ENCODE results near the gene TMEM30B. TPM values are rescaled to one million over a fixed set of nuclear protein-coding genes. Genes with fewer than 3 reads are reported as not detected.

TMEM30B gene
- total RNA-seq, 2 experiments from 2014 or later = 1.7 to 1.8 TPM

DNA sequence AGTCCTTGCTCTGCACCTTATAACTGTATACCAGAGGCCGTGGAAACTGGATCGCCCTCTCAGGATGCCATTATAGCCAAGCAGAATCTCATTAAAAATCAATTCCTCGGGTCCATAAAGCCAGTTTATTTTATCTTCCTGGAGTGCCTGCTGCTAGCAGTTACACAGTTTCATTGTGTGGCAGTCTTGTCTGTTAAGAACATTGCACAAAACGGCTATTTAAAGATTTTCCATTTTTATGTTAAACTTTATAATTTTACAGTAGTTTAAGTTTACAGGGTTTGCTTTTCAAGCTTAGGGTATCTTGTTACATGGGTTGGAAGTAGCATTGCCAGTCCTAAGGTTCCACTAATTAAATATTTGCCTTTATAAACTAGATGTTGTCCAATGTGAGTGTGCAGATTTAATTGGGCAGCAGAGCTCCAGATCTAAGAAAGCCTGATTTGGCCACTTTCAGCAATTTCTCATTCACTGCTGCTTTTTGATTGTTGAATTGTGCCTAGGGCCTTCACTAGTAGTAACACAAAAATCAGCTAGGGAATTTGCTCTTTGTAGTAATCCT is 17.0 kb downstream of the TMEM30B start:
- peaks cover 35% of the 10 kb centered on the region for H3K27me3 Mint-ChIP-seq
- no peak for DNase-seq
- H3K4me3 Mint-ChIP-seq = no peak overlapping the region
- H3K27ac Mint-ChIP-seq = no peak overlapping the region
- no peaks in the 10 kb centered on the region for H3K9me3 Mint-ChIP-seq
- H3K4me1 Mint-ChIP-seq (ENCODE audit: low read depth) = no peaks in the 10 kb centered on the region
- TF ChIP-seq, protein P1, sequence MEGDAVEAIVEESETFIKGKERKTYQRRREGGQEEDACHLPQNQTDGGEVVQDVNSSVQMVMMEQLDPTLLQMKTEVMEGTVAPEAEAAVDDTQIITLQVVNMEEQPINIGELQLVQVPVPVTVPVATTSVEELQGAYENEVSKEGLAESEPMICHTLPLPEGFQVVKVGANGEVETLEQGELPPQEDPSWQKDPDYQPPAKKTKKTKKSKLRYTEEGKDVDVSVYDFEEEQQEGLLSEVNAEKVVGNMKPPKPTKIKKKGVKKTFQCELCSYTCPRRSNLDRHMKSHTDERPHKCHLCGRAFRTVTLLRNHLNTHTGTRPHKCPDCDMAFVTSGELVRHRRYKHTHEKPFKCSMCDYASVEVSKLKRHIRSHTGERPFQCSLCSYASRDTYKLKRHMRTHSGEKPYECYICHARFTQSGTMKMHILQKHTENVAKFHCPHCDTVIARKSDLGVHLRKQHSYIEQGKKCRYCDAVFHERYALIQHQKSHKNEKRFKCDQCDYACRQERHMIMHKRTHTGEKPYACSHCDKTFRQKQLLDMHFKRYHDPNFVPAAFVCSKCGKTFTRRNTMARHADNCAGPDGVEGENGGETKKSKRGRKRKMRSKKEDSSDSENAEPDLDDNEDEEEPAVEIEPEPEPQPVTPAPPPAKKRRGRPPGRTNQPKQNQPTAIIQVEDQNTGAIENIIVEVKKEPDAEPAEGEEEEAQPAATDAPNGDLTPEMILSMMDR (IDR thresholded peaks at IDR 0.05) = no peak
- intact Hi-C loops (cut with micrococcal nuclease) = no loop called here
- ATAC-seq = no peak
- H3K36me3 Mint-ChIP-seq (ENCODE audit: low read depth) = no peaks in the 10 kb centered on the region
- ChIA-PET CTCF (interaction anchor here (1.4 to 4.1 kb wide), 3 partner anchors 12 to 573 kb away, joined by 5 to 28 read pairs (median 7); partner anchors contain the start of gene TMEM30B), POLR2A (no interaction called here)

DNA sequence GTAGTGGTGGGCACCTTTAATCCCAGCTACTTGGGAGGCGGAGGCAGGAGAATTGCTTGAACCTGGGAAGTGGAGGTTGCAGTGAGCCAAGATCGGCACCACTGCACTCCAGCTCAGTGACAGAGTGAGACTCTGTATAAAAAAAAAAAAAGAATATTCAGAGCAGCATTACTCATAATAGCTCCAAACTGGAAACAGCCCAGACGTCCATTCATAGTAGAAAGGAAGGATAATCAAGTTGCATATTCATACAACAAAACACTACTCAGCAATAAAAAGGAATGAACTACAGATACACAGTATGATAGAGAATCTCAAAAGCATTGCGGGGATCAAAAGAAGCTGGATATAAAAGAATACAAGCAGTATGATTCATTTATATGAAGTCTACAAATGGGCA is 19.1 kb downstream of the TMEM30B start:
- POLR2A ChIA-PET = no interaction called here
- CTCF ChIA-PET = interaction anchor here (0.8 to 4.1 kb wide), 5 partner anchors 10 to 864 kb away, joined by 3 to 28 read pairs (median 3); partner anchors contain the start of gene TMEM30B
- H3K9me3 Mint-ChIP-seq = no peaks in the 10 kb centered on the region
- H3K4me3 Mint-ChIP-seq = no peak overlapping the region
- TF ChIP-seq, protein P1 (IDR thresholded peaks at IDR 0.05) = no peak
- H3K27me3 Mint-ChIP-seq = peaks cover 28% of the 10 kb centered on the region
- H3K4me1 Mint-ChIP-seq (ENCODE audit: low read depth) = no peaks in the 10 kb centered on the region
- intact Hi-C loops (cut with micrococcal nuclease) = no loop called here
- ATAC-seq (no peak), DNase-seq (no peak)
- no peak overlapping the region for H3K27ac Mint-ChIP-seq
- no peaks in the 10 kb centered on the region for H3K36me3 Mint-ChIP-seq (ENCODE audit: low read depth)

DNA sequence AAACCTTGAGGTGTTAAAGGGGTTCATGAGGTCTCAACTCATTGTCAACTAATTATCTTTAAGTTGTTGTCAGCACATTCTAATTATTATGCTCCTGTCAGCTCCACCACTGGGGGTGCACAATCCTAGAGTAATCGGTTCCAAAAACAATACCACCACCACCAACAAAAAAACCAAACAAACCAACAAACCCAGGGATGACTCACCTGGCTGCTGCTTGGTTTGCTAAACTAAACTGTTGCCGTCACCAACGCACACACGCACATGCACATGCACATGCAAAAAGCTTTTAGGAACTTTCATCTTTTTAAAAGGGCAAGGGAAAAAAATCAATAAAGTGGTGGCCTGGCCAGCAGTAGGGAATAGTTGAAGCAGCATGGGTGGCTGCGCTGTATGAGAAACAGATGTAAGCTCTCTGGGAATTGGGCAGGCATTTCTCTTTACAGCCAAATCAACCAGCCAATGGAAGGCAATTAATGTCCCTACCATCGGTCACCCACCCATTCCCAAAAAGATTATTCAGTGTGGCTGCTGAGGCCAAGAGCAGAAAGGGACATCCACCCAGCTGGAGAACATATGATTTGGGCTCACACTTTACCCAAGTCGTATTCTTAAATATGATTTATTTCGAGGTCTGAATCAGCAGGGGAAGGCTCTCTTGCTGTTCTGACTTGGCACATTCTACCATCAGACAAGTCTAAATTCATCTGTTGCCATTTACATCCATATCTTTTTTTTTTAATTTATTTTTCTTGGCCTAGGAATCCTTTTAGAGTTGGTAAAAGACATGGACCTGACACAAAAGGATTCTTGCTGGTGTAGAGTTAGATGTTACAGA is 20.0 kb downstream of the TMEM30B start:
- peaks cover 23% of the 10 kb centered on the region for H3K27me3 Mint-ChIP-seq
- no peaks in the 10 kb centered on the region for H3K9me3 Mint-ChIP-seq
- no peaks in the 10 kb centered on the region for H3K36me3 Mint-ChIP-seq (ENCODE audit: low read depth)
- DNase-seq (peak; percentile 9), ATAC-seq (no peak)
- no peak overlapping the region for H3K4me3 Mint-ChIP-seq
- POLR2A ChIA-PET = no interaction called here
- TF ChIP-seq, protein P1 (IDR thresholded peaks at IDR 0.05) = no peak
- CTCF ChIA-PET = interaction anchor here (1.3 to 4.1 kb wide), 3 partner anchors 8 to 19 kb away, joined by 5 to 28 read pairs (median 8); partner anchors contain the start of gene TMEM30B
- intact Hi-C loops (cut with micrococcal nuclease) = no loop called here
- H3K4me1 Mint-ChIP-seq (ENCODE audit: low read depth) = no peaks in the 10 kb centered on the region
- no peak overlapping the region for H3K27ac Mint-ChIP-seq

DNA sequence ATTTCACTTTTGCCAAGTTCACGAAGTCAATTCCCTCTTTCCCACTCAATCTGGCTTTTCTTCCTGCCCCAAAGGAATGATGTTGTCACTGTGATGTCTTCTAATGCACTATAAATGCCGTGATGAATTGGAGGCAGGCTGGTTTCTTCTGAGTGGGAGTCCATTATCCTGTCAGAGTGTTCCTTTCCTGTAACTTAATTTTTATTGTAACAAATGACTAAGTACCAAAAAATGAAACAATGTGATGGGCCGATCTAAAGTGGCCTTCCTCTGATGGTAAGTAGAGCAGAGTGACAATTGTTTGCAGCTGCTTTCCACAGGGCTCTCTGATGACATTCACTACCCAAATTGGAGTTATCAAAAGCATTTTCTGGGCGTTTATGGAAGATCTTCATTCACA is 22.2 kb downstream of the TMEM30B start:
- intact Hi-C loops (cut with micrococcal nuclease) = loop anchor here (10.0 kb wide), 1 partner anchor 234 kb away; no protein-coding TSS in a partner anchor
- Mint-ChIP-seq H3K4me1 (ENCODE audit: low read depth) (no peaks in the 10 kb centered on the region), H3K27ac (no peak overlapping the region), H3K4me3 (no peak overlapping the region), H3K36me3 (ENCODE audit: low read depth) (no peaks in the 10 kb centered on the region), H3K9me3 (no peaks in the 10 kb centered on the region), H3K27me3 (peaks cover 16% of the 10 kb centered on the region)
- TF ChIP-seq, protein P1 (IDR thresholded peaks at IDR 0.05) = no peak
- ChIA-PET POLR2A (no interaction called here), CTCF (interaction anchor here (1.0 to 2.7 kb wide), 2 partner anchors 10 to 12 kb away, joined by 3 to 8 read pairs; no protein-coding TSS in a partner anchor)
- ATAC-seq (no peak), DNase-seq (no peak)

All from activated CD8-positive, alpha-beta T cell treated with anti-CD3 and anti-CD28 coated beads for 36 hours (primary cell).